Naive thymus-derived CD4-positive, alpha-beta T cell (primary cell): ENCODE measurements around the gene TAS1R2. TPM values are rescaled to one million over a fixed set of nuclear protein-coding genes. Genes with fewer than 3 reads are reported as not detected.

ENCODE experiments used
- ATAC-seq: fragments of 150-1000 bp; cut with Tn5 transposase; 2 replicates; pipeline ENCODE4 v1.10.0; 2021; ENCODE audit warnings: mild to moderate bottlenecking, moderate library complexity
- CTCF ChIA-PET: fragments of 350-600 bp; sonication (Branson Sonifier 250); formaldehyde crosslinking; loops from one replicate; lab custom pipeline; 2021; ENCODE audit warnings: antibody characterized with exemption; lab: Charles Lee
- POLR2A ChIA-PET: fragments of 350-600 bp; sonication (Branson Sonifier 250); formaldehyde crosslinking; loops from one replicate; lab custom pipeline; 2021; ENCODE audit warnings: antibody characterized with exemption, inconsistent platforms; lab: Charles Lee
- DNase-seq, 9 donors: peaks; one replicate each; pipeline versions ENCODE4 v3.0.0 to v3.0.0-alpha.2; 2020 to 2022; ENCODE audit warnings: mixed read lengths in 1 of 9
- H3K27ac ChIP-seq: one replicate; pipeline ENCODE4 v1.7.0; 2013; ENCODE audit warnings: mild to moderate bottlenecking, low read depth, low read length, moderate library complexity
- H3K27me3 ChIP-seq, 2 donors: one replicate each; pipeline ENCODE4 v1.7.0; 2013; ENCODE audit warnings: low read length in 2 of 2, mild to moderate bottlenecking in 2 of 2, moderate library complexity in 2 of 2; ENCODE audit not compliant: control insufficient read depth in 2 of 2, insufficient read depth in 2 of 2
- H3K36me3 ChIP-seq, 3 experiments: 1 replicate in 2 of 3; 2 replicates in 1 of 3; pipeline ENCODE4 v1.7.0; 2013; ENCODE audit warnings: low read length in 3 of 3, mild to moderate bottlenecking in 3 of 3, moderate library complexity in 1 of 3; ENCODE audit not compliant: insufficient read depth in 3 of 3, control insufficient read depth in 2 of 3
- H3K4me1 ChIP-seq, 2 donors: one replicate each; pipeline ENCODE4 v1.7.0; 2013; ENCODE audit warnings: low read length in 2 of 2, mild to moderate bottlenecking in 2 of 2, moderate library complexity in 1 of 2; ENCODE audit not compliant: control insufficient read depth in 2 of 2, insufficient read depth in 2 of 2
- H3K4me3 ChIP-seq: 2 replicates; pipeline ENCODE4 v1.7.0; 2013; ENCODE audit warnings: mild to moderate bottlenecking, low read length
- H3K9me3 ChIP-seq, 3 experiments: 1 replicate in 2 of 3; 2 replicates in 1 of 3; pipeline ENCODE4 v1.7.0; 2013; ENCODE audit warnings: low read length in 3 of 3; ENCODE audit not compliant: control insufficient read depth in 2 of 3
- H3K27ac Mint-ChIP-seq, 9 donors: one replicate each; pipeline ENCODE4 v1.8.0; 2020 to 2022; ENCODE audit warnings: mixed read lengths in 9 of 9, mild to moderate bottlenecking in 8 of 9, moderate library complexity in 5 of 9, inconsistent platforms in 2 of 9
- H3K27me3 Mint-ChIP-seq, 5 donors: one replicate each; pipeline ENCODE4 v1.8.0; 2021 to 2022; ENCODE audit warnings: mixed read lengths in 5 of 5, mild to moderate bottlenecking in 1 of 5
- H3K36me3 Mint-ChIP-seq, 5 donors: one replicate each; pipeline ENCODE4 v1.8.0; 2020 to 2022; ENCODE audit warnings: mixed read lengths in 5 of 5, mild to moderate bottlenecking in 3 of 5, inconsistent platforms in 1 of 5
- H3K4me1 Mint-ChIP-seq, 7 donors: one replicate each; pipeline ENCODE4 v1.8.0; 2020 to 2022; ENCODE audit warnings: mixed read lengths in 7 of 7, mild to moderate bottlenecking in 3 of 7, inconsistent platforms in 1 of 7
- H3K4me3 Mint-ChIP-seq, 10 donors: one replicate each; pipeline ENCODE4 v1.8.0; 2020 to 2022; ENCODE audit warnings: mild to moderate bottlenecking in 10 of 10, mixed read lengths in 10 of 10, moderate library complexity in 6 of 10, inconsistent platforms in 2 of 10
- H3K9me3 Mint-ChIP-seq, 11 donors: one replicate each; pipeline ENCODE4 v1.8.0; 2020 to 2022; ENCODE audit warnings: mixed read lengths in 11 of 11, mild to moderate bottlenecking in 4 of 11, inconsistent platforms in 1 of 11, moderate library complexity in 1 of 11
- intact Hi-C, 2 donors: fragments of 100-400 bp; cut with micrococcal nuclease; formaldehyde crosslinking; loops; one replicate each; pipeline ENCODE4 v1.15.1; 2023
- polyA plus RNA-seq, 2 donors: library from polyadenylated mRNA; unstranded; fragments of 300-500 nt; fragmentation: Illumina TruSeq; gene quantifications; one replicate each; pipeline ENCODE4 v1.2.3, GENCODE V29; 2021
- total RNA-seq, 6 experiments: library from RNA in 5 of 6; stranded (reverse) in 5 of 6; gene quantifications; 1 replicate in 5 of 6; 2 replicates in 1 of 6; pipeline ENCODE4 v1.2.3 and lab custom pipeline; 2021 to 2026

TAS1R2 gene
- total and polyA plus RNA-seq, 7 experiments from 2014 or later = not detected

DNA sequence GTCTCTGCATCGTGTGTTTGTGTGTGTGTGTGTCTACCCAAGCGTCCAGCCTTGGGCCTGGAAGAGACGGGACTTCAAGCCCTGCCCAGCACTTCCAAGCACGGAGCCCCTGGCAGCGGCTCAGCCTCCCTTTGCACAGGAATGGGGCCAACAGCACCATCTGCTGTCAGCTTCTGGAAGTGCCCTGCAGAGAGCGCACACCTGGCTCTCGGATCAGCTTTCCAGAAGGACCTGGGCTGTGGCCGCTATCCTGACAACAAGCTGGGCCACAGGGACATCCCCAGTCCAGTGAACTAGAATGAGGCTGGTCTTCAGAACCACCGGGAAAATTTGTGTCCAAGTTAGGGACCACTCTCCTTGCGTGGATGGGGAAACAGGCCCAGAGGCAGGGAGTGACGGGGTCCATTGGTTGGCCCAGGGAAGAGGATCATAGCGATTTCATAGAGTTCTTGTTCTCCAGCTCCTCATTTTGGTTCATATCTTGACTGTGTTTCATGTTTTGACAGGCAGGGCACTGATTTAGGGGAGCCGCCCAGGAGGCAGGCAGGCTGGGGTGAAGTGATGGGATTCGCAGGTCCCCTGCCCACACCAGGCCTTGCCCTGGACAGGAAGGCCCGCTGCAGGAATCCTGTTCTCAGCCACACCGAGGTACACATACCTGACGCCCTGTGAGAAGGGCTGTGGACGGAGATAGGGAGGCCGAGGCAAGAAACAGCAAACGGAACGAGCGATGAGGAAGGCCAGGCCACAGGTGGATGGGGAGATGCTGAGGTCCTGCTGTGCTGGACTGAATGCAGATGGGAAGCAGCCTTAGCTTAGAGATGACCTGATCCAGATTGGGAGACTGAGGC, 38.4 kb downstream of the TAS1R2 start:
- H3K27ac Mint-ChIP-seq = no peak overlapping the region
- Histone ChIP-seq H3K27ac (no peak overlapping the region), H3K36me3 (no peaks in the 10 kb centered on the region), H3K9me3 (no peaks in the 10 kb centered on the region), H3K4me3 (no peak overlapping the region), H3K4me1 (peaks cover 0 to 4% of the 10 kb centered on the region in 2 donors), H3K27me3 (no peaks in the 10 kb centered on the region)
- peaks cover 0 to 7% (median 2%) of the 10 kb centered on the region in 7 donors for H3K4me1 Mint-ChIP-seq
- peaks cover 38 to 55% (median 46%) of the 10 kb centered on the region in 5 donors for H3K27me3 Mint-ChIP-seq
- no peaks in the 10 kb centered on the region for H3K36me3 Mint-ChIP-seq
- POLR2A ChIA-PET = no interaction called here
- DNase-seq (peak in 8 of 9 donors; percentile 18 to 64 (median 50)), ATAC-seq (peak; percentile 52)
- CTCF ChIA-PET = interaction anchor here (0.7 to 2.0 kb wide), 4 partner anchors 14 to 242 kb away, joined by 3 to 6 read pairs (median 4); no protein-coding TSS in a partner anchor
- H3K9me3 Mint-ChIP-seq = peaks cover 0 to 4% (median 0%) of the 10 kb centered on the region in 11 donors
- intact Hi-C loops = no loop called here
- no peak overlapping the region for H3K4me3 Mint-ChIP-seq

DNA sequence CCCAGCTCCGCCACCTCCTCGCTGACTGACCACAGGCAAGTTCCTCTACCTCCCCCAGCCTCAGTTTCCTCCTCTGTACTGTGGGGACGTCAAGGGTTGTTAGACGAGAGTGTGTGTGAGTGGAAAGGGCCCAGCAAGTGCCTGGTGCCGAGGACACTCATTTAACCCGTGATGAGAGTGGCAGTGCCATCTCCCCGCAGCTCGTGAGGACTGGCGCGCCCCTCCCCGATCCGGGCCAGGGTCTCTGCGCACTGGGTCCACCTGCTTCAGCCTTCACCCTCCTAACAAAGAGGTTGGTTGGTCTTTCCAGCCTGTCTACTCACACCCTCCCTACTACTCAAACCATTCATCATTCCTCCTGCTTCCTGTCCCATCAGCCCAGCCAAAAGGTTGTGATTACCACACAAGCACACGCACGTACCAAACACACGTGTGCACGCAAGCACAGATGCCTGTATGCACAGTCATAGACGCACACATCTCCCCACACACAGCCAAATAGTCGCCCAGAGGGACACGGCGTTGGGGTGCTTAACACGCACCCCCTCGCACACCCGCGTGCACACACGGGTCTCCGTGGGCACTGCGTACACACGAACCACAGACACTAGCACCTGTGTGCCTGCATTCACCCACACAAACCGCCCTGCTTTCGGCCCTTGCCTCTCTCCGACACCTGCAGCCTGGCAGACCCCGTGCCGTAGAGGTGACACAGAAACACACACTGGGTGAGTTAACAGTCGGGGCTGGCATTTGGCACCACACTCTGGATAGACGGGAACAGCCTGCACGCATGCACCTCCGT, 39.3 kb downstream of the TAS1R2 start:
- intact Hi-C loops = no loop called here
- no peaks in the 10 kb centered on the region for H3K36me3 Mint-ChIP-seq
- Histone ChIP-seq H3K27ac (no peak overlapping the region), H3K9me3 (no peaks in the 10 kb centered on the region), H3K27me3 (no peaks in the 10 kb centered on the region), H3K4me3 (no peak overlapping the region), H3K4me1 (peaks cover 0 to 4% of the 10 kb centered on the region in 2 donors), H3K36me3 (no peaks in the 10 kb centered on the region)
- DNase-seq = no peak
- peaks cover 0 to 7% (median 2%) of the 10 kb centered on the region in 7 donors for H3K4me1 Mint-ChIP-seq
- no peak for ATAC-seq
- POLR2A ChIA-PET = no interaction called here
- CTCF ChIA-PET = interaction anchor here (0.6 to 2.0 kb wide), 5 partner anchors 144 to 596 kb away, joined by 3 to 6 read pairs (median 4); no protein-coding TSS in a partner anchor
- no peak overlapping the region for H3K27ac Mint-ChIP-seq
- H3K27me3 Mint-ChIP-seq = peaks cover 38 to 55% (median 44%) of the 10 kb centered on the region in 5 donors
- H3K9me3 Mint-ChIP-seq = peaks cover 0 to 2% (median 0%) of the 10 kb centered on the region in 11 donors
- no peak overlapping the region for H3K4me3 Mint-ChIP-seq

DNA sequence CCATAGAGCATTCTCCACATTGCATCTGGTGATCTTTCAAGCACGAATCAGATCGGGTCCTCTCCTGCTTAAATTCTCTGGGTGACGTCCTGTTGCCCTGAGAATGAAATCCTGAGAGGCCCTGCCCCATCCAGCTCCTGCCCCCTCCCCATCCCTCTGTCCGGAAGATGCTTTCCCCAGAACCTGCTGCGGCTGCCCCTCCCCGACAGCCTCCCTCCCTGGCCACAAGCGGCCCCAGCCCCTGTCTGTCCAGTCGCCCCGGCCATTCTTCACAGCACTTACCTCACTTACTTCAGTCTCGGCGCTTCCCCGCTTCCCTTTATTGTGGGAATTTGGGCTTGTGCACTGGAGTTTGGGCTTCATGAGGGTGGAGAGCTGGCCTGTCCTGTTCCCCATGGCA, 40.3 kb downstream of the TAS1R2 start:
- Histone ChIP-seq H3K27ac (no peak overlapping the region), H3K4me3 (no peak overlapping the region), H3K36me3 (no peaks in the 10 kb centered on the region), H3K4me1 (peaks cover 0 to 4% of the 10 kb centered on the region in 2 donors), H3K9me3 (no peaks in the 10 kb centered on the region), H3K27me3 (no peaks in the 10 kb centered on the region)
- DNase-seq (no peak), ATAC-seq (no peak)
- no peak overlapping the region for H3K27ac Mint-ChIP-seq
- CTCF ChIA-PET = interaction anchor here (0.5 to 2.0 kb wide), 5 partner anchors 143 to 595 kb away, joined by 3 to 6 read pairs (median 4); no protein-coding TSS in a partner anchor
- peaks cover 0 to 7% (median 2%) of the 10 kb centered on the region in 7 donors for H3K4me1 Mint-ChIP-seq
- no peak overlapping the region for H3K4me3 Mint-ChIP-seq
- intact Hi-C loops = no loop called here
- H3K9me3 Mint-ChIP-seq = peaks cover 0 to 2% (median 0%) of the 10 kb centered on the region in 11 donors
- H3K27me3 Mint-ChIP-seq = peaks cover 40 to 54% (median 44%) of the 10 kb centered on the region in 5 donors
- POLR2A ChIA-PET = no interaction called here
- no peaks in the 10 kb centered on the region for H3K36me3 Mint-ChIP-seq

DNA sequence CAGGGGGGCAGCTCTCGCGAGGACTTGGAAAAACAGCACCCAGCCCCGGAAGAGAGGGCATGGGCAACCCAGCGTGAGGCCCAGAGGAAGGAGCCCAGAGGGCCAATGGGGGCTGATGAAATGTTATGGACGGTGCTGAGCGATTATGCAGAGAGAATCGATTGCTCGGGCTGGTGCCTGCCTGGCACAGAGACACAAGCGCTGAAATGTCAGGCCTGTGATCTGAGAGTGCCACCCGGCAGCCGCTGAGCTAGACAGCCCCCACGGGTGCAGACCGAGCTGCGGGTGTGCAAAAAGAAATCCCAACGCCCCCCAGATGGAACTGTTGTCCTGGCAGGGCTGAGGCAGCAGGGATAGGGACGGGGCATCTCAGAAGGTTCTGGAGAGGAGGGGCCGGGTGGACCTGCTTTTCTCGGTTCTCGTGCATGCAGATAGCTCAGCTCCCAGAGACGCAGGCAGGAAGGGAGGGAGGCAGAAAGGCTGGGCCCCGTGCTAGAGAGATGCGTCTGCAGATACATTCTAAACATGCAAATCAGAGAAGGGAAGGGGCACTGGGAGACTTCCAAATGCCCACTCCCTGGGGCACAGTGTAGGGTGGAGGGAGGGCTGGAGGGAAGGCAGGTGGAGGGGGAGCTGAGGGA, 41.5 kb downstream of the TAS1R2 start:
- DNase-seq (no peak), ATAC-seq (no peak)
- Mint-ChIP-seq H3K4me1 (peaks cover 0 to 7% (median 3%) of the 10 kb centered on the region in 7 donors), H3K4me3 (peak overlapping the region in 1 of 10 donors; percentile 58), H3K27me3 (peaks cover 40 to 52% (median 42%) of the 10 kb centered on the region in 5 donors), H3K9me3 (peaks cover 0 to 2% (median 0%) of the 10 kb centered on the region in 11 donors), H3K36me3 (no peaks in the 10 kb centered on the region), H3K27ac (no peak overlapping the region)
- H3K4me3 ChIP-seq = no peak overlapping the region
- POLR2A ChIA-PET = no interaction called here
- H3K27ac ChIP-seq = no peak overlapping the region
- no peaks in the 10 kb centered on the region for H3K36me3 ChIP-seq
- intact Hi-C loops = no loop called here
- no peaks in the 10 kb centered on the region for H3K9me3 ChIP-seq
- no peaks in the 10 kb centered on the region for H3K27me3 ChIP-seq
- CTCF ChIA-PET = interaction anchor here (0.7 to 1.3 kb wide), 2 partner anchors 108 to 220 kb away, joined by 3 to 5 read pairs; no protein-coding TSS in a partner anchor
- peaks cover 0 to 4% of the 10 kb centered on the region in 2 donors for H3K4me1 ChIP-seq

DNA sequence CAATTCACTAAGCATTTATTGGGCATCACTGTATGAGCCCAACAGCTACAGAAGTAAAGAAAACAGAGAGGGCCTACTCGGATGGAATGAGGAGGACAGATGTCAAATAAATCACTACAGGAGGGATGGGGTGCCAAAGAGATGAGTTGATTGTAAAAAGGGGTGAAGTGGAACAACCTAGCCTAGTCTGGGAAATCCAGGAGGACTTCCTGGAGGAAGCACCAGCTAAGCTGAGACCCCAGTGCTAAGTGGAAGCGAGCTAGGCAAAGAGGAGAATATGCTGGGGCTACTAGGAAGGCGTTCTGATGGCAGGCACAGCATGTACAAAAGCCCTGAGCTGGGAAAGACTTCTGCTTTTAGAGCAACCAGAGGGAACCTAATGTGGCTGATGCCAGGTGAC, 42.1 kb downstream of the TAS1R2 start:
- H3K4me1 Mint-ChIP-seq = peaks cover 0 to 7% (median 3%) of the 10 kb centered on the region in 7 donors
- ATAC-seq (no peak), DNase-seq (no peak)
- H3K27ac ChIP-seq = no peak overlapping the region
- peaks cover 0 to 4% of the 10 kb centered on the region in 2 donors for H3K4me1 ChIP-seq
- CTCF ChIA-PET = interaction anchor here (1.3 kb wide), 1 partner anchor 220 kb away, joined by 5 read pairs; no protein-coding TSS in a partner anchor
- peaks cover 0 to 2% (median 0%) of the 10 kb centered on the region in 11 donors for H3K9me3 Mint-ChIP-seq
- H3K9me3 ChIP-seq = no peaks in the 10 kb centered on the region
- no peak overlapping the region for H3K4me3 Mint-ChIP-seq
- no peak overlapping the region for H3K4me3 ChIP-seq
- H3K27me3 Mint-ChIP-seq = peaks cover 40 to 52% (median 44%) of the 10 kb centered on the region in 5 donors
- no peaks in the 10 kb centered on the region for H3K36me3 ChIP-seq
- no peak overlapping the region for H3K27ac Mint-ChIP-seq
- intact Hi-C loops = no loop called here
- POLR2A ChIA-PET = no interaction called here
- H3K27me3 ChIP-seq = no peaks in the 10 kb centered on the region
- H3K36me3 Mint-ChIP-seq = no peaks in the 10 kb centered on the region

DNA sequence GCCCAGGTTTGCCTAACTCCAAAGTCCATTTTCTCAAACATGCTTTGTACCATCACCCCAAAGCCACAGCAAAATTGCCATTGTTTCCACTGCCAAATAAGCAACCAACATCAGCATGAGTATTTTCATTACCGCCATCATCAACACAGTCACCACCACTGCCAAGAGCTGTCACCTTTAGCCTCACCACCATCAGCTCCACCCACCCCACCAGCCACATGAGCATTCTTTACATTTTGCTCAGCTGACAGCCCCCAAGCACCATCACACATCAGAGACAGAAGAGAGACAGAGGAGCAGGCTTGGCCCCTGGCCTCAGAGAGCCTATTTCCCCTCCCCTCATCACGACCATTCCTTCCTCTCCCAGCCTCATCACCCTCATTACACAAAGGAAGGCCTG, 42.7 kb downstream of the TAS1R2 start:
- Histone ChIP-seq H3K4me1 (peaks cover 0 to 4% of the 10 kb centered on the region in 2 donors), H3K27ac (no peak overlapping the region), H3K9me3 (no peaks in the 10 kb centered on the region), H3K27me3 (no peaks in the 10 kb centered on the region), H3K4me3 (no peak overlapping the region), H3K36me3 (no peaks in the 10 kb centered on the region)
- Mint-ChIP-seq H3K36me3 (no peaks in the 10 kb centered on the region), H3K4me3 (no peak overlapping the region), H3K4me1 (peaks cover 0 to 7% (median 3%) of the 10 kb centered on the region in 7 donors), H3K27me3 (peaks cover 40 to 52% (median 46%) of the 10 kb centered on the region in 5 donors), H3K27ac (no peak overlapping the region), H3K9me3 (peaks cover 0 to 2% (median 0%) of the 10 kb centered on the region in 11 donors)
- no peak for DNase-seq
- ChIA-PET POLR2A (no interaction called here), CTCF (interaction anchor here (1.4 kb wide), 1 partner anchor 220 kb away, joined by 3 read pairs; no protein-coding TSS in a partner anchor)
- intact Hi-C loops = no loop called here
- ATAC-seq = peak; percentile 42
